ENCODE results near the gene CRACR2B.

DNA sequence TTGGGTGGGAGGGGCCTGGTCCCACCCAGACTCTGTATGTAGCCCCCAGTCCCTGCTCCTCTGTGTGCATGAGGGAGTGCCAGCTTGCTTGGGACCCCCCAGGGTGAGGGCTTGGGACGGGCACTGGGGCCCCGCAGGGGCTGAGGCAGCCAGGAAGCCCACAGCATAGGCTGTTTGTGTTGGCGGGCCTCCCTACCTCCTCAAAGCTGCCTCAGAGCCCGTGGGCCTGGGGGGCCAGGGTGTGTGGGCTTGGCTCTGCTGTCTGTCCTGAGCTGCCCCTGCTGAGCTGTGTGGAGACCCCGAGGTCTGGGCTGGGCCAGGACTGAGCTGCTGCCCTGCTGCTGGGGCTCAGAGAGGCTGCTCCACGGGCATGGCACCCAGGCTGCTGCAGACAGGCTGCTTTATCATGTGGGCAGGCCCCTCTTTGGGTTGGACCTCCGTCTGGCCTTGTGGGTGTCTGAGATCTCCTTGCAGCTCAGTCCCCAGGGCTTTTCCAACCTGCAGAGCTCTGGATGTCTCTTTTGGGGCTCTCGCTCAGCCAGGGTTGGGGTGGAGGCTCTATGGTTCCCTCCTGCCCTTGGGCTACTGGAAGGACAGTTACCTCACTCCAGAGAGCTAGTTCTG is 18.3 kb downstream of the CRACR2B start:
- TF ChIP-seq, protein P1, sequence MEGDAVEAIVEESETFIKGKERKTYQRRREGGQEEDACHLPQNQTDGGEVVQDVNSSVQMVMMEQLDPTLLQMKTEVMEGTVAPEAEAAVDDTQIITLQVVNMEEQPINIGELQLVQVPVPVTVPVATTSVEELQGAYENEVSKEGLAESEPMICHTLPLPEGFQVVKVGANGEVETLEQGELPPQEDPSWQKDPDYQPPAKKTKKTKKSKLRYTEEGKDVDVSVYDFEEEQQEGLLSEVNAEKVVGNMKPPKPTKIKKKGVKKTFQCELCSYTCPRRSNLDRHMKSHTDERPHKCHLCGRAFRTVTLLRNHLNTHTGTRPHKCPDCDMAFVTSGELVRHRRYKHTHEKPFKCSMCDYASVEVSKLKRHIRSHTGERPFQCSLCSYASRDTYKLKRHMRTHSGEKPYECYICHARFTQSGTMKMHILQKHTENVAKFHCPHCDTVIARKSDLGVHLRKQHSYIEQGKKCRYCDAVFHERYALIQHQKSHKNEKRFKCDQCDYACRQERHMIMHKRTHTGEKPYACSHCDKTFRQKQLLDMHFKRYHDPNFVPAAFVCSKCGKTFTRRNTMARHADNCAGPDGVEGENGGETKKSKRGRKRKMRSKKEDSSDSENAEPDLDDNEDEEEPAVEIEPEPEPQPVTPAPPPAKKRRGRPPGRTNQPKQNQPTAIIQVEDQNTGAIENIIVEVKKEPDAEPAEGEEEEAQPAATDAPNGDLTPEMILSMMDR (IDR thresholded peaks at IDR 0.05 in 4 of 5, conservative IDR thresholded peaks at IDR 0.05 in 1 of 5): no peak
- TF ChIP-seq POLR2A (IDR thresholded peaks at IDR 0.05): no peak
